HG03039 (cell line): ENCODE results near the gene ZNF727.
"Not testable (repeated sequence)": the region's sequence is repeated elsewhere in the genome, so short reads cannot be mapped to it uniquely, and the experiment has no call there.

Experiments used
- ATAC-seq: cut with Tn5 transposase; IDR thresholded peaks from one replicate; pipeline ENCODE4 v1.9.1; 2021; ENCODE audit warnings: mild to moderate bottlenecking, moderate library complexity; ENCODE audit not compliant: unreplicated experiment

The ZNF727 gene

GRCh38 chr7:64045301-64046040 is at the start of gene ZNF727:
TSS of gene ZNF727 (plus strand) at chr7:64045434. CDS start at chr7:64045622, 188 bp downstream.
- no peak for ATAC-seq

DNA sequence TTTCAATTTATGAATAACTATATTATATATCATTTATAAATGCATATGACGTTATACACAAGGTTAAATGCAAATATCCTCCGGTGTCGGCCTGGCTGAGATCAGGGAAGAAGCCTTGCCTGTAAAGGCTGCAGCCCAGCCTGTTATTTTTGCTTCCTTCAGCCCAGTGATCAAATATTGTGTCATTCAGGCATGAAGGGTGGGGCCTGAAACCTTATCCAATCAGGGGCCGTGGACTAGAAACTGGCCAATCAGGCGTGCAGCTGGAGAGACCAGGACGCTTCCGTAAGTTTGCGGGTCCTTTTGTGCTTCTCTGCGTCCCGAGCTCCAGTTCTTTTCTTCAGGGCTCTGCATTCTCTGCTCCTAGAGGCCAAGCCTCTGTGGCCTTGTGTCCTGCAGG is 46.7 kb upstream of the ZNF727 start, which contains the start of gene ZNF722:
Gene ZNF722 (plus strand): TSS at position 301 of the 400 bp plus-strand sequence. CDS start 113 bp downstream, outside the sequence.
- ATAC-seq: no peak

DNA sequence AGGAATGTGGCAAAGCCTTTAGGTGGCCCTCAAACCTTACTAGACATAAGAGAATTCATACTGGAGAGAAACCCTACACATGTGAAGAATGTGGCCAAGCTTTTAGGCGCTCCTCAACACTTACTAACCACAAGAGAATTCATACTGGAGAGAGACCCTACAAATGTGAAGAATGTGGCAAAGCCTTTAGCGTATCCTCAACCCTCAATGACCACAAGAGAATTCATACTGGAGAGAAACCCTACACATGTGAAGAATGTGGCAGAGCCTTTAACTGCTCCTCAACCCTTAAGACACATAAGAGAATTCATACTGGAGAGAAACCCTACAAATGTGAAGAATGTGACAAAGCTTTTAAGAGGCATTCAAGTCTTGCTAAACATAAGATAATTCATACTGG is 29.7 kb upstream of the ZNF727 start:
- not testable (repeated sequence) for ATAC-seq

GRCh38 chr7:64035388-64035787 is 9.8 kb upstream of the ZNF727 start:
- no peak for ATAC-seq

DNA sequence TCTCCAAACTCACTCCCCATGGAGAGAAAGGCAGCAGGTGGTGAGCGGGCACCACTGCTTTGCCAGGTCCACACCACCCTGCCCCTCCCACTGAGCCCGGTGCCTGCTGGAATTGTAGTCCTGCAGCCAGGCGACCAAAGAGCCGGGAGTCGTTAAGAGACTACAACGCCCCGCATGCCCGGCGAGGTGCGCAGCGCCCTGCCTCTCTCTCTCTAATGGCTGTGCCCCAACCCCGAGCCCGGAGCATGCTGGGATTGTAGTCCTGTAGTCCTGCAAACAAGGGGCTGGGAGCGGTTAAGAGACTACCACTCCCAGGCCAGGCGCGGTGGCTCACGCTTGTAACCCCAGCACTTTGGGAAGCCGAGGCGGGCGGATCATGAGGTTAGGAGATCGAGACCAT is 8.1 kb upstream of the ZNF727 start:
- ATAC-seq: no peak

DNA sequence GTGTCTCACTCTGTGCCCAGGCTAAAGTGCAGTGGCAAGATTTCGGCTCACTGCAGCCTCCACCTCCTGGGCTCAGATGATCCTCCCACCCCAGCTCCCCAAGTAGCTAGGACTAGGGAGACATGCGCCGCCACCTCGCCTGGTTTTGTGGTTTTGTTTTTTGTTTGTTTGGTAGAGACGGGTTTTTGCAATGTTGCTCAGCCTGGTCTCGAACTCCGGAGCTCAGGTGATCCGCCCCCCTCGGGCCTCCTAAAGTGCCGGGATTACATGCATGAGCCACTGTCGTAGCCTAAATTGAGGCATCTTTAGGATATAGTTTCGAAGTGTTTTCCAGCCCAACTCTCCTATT is 781 bp downstream of the ZNF727 start:
- no peak for ATAC-seq

- not testable (repeated sequence) for ATAC-seq
Observed at GRCh38 chr7:64077837-64078698, 32.8 kb downstream of the ZNF727 start.

DNA sequence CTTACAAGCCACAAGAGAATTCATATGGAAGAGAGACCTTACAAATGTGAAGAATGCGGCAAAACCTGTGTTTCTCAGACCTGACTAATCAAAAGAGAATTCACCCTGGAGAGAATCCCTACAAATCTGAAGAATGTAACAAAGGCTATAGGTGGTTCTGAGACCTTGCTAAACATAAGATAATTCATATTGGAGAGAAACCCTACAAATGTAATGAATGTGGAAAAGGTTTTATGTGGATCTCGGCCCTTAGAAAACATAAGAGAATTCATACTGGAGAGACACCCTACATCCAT is 33.4 kb downstream of the ZNF727 start:
- ATAC-seq: no peak

DNA sequence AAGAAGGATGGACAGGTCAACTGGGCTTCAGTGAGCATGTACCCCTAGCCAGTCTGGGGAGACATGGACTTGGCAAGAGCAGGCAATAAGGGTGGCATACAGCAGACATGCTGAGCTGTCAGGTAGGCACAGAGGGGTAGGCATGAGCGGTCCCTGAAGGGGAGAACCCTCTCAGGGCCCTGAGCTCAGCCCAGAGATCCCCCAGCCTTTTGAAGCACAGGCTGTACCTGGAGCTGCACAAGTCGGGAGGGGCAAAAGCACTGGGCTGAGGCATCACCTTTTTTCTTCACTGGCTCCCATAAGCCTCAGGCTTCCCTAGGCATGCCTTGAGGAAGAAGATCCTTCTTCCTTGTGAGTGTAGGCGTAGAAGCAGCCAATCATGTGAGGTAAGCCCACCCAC is 42.3 kb downstream of the ZNF727 start:
- no peak for ATAC-seq

DNA sequence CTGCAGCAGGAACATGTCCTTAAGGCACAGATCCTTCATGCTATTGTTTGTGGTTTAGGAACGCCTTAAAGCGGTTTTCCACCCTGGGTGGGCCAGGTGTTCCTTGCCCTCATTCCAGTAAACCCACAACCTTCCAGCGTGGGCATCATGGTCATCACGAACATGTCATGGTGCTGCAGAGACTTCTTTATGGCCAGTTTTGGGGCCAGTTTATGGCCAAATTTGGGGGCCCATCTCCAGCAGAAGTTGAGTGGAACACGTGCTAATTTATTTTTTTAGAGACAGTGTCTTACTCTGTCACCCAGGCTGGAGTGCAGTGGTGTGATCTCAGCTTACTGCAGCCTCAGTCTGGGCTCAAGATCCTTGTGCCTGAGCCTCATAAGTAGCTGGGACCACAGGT is 43.6 kb downstream of the ZNF727 start:
- ATAC-seq: not testable (repeated sequence)
